HG03175 (cell line): ENCODE results near the gene ENAM.
"Not testable (repeated sequence)": the region's sequence is repeated elsewhere in the genome, so short reads cannot be mapped to it uniquely, and the experiment has no call there.

Source experiments
- ATAC-seq: cut with Tn5 transposase; IDR thresholded peaks from one replicate; pipeline ENCODE4 v1.9.1; 2021; ENCODE audit warnings: mild to moderate bottlenecking, moderate library complexity; ENCODE audit not compliant: unreplicated experiment

ENAM gene

DNA sequence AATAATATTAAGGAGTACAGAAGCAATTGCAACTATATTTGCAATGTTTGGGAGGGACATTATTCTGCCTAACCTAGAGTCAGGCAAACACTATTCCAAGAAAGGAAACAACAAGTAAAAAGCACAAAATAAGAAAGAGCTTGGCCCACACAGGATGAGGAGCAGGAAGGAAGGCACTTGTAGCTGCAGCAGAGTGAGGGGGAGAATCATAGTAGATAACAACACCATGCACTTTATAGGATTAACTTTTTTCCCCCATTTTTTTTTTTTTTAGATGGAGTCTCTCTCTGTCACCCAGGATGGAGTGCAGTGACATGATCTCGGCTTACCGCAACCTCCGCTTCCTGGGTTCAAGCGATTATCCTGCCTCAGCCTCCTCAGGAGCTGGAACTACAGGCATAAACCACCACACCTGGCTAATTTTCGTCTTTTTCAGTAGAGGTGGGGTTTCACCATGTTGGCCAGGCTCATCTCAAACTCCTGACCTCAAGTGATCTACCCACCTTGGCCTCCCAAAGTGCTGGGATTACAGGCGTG lies 48.1 kb downstream of the ENAM start:
- no peak for ATAC-seq

DNA sequence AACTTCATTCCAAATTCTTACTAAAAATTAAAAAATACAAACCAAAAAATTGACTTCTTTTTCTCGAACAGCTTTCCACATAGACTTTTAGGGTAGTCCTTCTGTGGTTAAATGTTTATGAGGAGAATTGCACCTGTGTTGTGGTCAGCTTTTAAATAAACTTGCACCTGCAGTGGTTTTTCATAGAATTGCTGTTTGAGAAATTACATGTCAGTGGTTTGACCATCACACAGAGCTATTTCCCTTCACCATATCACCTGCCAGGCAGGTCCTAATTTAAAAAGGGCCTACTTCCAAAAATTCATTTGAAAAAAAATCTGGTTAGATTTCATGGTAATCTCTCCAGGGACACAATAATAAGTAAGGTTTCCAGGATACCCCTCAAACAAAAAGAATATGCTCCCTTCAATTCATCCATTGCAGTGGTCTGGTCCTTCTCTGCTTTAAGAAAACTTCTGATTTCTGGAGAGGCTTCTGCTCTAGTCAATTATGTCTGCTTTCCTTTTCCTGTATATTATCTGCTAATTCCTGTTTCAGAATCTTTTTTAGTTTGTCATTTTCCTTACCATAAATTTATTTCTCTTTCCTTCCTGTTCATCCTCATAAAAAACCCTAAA lies 49.9 kb downstream of the ENAM start:
- peak; percentile 84 for ATAC-seq

DNA sequence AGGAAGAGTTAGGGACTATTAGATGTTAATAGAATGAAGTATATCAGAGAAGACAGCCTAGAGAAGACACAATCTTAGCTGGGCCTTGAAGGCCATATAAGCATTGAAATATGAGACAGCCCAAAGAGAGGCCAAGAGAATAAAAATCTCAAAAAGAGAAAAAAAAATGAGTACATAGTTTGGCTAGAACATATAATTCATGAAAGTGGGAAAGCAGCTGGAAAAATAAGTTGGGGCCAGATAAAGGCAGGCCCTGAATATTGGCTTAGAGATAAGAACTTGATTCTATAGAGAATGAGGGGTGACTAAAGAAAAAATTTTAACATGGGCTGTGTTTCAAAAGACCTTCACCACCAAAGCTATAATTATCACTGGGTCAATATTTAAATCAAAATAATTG lies 52.4 kb downstream of the ENAM start:
- no peak for ATAC-seq

DNA sequence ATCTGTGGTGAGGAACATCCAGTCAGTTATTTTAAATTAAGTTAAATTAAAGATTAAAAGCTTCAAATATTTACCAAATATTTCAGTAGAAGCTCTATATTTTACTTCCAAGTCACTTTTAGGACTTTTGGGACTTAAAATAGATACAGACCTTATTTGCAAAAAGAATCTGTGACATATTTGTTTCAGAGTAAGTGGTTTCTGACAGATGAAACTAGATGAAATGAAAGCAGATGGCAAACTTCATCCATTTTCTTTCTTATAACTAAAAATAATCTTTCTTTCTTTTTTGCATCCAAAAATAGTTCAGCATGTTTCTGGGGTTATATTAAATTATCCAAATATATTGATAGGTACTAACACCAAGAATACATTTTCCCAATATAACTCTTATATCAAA lies 53.2 kb downstream of the ENAM start:
- ATAC-seq = peak; percentile 51

DNA sequence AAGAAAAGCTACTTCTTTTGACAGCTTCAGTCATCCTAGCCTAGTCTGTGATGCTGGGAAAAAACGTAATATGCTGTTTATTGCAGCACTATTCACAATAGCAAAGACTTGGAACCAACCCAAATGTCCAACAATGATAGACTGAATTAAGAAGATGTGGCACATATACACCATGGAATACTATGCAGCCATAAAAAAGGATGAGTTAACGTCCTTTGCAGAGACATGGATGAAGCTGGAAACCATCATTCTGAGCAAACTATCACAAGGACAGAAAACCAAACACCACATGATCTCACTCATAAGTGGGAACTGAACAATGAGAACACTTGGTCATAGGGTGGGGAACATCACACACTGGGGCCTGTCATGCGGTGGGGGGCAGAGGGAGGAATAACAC lies 53.6 kb downstream of the ENAM start:
- ATAC-seq = not testable (repeated sequence)

DNA sequence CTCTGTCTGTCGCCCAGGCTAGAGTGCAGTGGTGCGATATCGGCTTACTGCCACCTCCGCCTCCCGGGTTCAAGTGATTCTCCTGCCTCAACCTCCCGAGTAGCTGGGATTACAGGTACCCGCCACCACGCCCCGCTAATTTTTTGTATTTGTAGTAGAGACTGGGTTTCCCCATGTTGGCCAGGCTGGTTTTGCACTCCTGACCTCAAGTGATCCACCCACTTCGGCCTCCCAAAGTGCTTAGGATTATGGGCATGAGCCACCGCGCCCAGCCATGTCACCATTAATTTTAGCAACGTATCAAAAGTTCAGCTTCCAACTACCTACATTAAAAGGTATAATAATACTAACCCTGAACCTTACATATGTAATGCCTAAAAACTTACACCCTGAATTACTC lies 58.8 kb downstream of the ENAM start:
- ATAC-seq = peak; percentile 1

DNA sequence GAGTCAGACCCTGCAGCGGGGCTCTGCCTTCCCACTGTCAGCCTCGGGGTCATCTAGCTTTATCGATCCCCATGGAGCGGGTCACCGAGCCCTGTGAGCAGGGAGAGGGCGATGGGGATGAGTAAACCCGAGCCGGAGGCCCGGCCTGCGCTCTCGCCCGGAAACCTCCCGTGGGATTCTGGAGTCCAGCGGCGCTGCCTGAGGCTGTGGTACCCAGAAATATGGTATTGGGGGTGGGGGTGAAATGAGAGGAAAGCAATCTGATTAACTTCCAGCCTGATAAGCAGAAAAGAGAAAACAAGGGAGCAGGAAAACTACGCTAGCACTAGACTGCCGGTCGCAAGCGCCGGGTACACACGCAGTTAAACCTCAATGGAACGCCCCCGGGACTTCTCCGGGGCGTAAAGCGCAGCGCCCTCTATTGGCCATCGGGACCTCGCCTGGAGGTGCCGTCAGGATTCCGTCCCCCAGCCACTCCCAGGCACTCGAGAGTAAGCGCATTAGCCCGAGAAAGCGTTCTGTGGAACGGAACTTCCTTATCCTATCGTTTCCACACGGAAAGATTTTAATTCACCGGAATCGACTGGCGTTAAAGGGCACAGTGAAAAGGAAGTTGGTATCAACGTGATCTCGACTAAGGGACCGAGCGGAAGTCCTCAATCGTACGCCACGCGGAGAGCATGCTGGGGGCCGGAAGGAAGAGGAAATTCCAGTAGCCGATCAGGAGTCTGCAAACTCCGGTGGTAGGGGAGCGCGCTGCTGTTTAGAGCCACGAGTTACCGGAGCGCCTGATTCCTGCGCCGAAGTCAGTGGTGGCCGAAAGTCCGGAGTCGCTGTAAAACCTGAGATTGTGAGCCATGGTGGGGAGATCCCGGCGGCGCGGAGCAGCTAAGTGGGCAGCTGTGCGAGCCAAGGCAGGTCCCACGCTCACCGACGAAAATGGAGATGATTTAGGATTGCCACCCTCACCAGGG lies 59.6 kb downstream of the ENAM start, which contains the start of gene UTP3:
TSS of gene UTP3 (plus strand) at position 712 of the 974 bp plus-strand sequence. CDS start at position 858, 146 bp downstream.
- peak; percentile 96 for ATAC-seq

DNA sequence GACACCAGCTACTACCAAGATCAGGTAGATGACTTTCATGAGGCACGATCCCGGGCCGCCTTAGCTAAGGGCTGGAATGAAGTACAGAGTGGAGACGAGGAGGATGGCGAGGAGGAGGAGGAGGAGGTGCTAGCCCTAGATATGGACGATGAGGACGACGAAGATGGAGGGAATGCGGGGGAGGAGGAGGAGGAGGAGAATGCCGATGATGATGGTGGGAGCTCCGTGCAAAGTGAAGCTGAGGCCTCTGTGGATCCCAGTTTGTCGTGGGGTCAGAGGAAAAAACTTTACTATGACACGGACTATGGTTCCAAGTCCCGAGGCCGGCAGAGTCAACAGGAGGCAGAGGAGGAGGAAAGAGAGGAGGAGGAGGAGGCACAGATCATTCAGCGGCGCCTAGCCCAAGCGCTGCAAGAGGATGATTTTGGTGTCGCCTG lies 60.3 kb downstream of the ENAM start:
- peak; percentile 2 for ATAC-seq

DNA sequence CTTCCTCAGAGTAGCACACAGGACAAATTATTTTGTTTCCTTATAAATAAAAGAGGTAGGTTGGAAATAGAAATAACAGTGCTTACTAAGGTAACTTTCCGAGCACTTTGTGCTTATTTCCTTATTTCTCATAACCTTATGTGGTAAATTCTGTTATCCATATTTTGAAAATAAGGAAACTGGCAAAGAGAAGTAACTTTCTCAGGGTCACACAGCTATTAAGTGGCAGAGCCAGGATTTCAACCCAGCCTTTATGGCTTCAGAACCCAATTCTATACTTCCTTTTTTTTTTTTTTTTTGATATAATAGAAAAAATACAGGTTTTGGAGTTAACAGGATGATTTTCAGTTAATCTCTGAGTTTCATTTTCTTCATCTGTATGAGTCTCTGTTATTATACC lies 63.1 kb downstream of the ENAM start:
- ATAC-seq = no peak

DNA sequence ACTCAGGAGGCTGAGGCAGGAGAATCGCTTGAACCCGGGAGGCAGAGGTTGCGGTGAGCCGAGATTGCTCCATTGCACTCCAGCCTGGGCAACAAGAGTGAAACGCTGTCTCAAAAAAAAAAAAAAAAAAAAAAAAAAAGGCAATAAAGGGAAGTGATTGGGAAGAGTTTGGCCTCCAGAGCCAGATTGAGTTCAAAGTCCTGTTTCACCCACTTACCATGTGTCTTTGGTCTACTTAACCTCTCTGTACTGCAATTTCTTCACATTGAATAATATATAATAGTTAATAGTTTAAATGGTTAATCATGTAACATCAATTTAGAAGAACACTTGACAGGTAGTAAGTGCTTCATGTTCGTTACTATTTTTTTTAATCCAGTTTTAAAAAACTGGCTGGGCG lies 66.1 kb downstream of the ENAM start:
- not testable (repeated sequence) for ATAC-seq
